ENCODE measurements around the gene LARP4B. TPM values are rescaled to one million over a fixed set of nuclear protein-coding genes. Genes with fewer than 3 reads are reported as not detected.

The LARP4B gene
- polyA plus RNA-seq, 2 of the 4 experiments (the other 2 are of a cell fraction) = 25.5 to 54.2 TPM

DNA sequence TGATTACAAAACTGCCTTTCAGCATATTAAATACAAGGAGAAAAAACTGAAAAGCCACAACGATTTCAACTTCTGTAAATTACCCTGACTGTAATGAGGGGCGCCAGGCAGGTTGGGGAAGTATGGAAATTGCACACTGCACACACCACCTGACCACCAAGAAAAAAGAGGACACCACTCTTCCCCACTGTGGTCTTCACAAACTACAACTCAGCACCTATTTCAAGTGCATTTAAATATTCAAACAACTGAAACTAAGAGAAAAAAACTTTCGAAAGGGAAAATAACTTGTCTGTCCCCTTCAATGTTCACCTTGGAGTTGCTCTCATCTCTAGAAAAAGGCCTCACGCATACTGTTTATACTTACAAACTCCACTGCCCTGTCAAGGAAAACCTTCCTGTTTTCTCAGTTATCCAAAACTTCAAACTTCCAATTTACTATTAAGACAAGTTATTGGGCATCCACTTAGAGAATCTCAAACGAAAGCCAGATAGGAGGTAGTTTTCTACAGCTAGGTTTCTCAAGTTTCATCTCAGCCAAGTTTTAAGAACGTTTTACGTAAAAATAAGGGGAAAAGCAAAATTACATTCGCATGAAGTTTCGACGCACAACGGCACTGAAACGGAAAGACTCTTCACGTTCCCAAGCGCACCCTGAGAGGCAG is 1.4 kb downstream of the LARP4B start:
- 5% methylated on average over 14 of the region's 14 CpGs for WGBS (ENCODE audit: missing lambda C conversion rate)
- TF ChIP-seq MAZ (IDR thresholded peaks at IDR 0.05; ENCODE audit: borderline replicate concordance, low read depth, low read length) (no peak), JUN (IDR thresholded peaks at IDR 0.05) (no peak), ZFP36 (IDR thresholded peaks at IDR 0.05; ENCODE audit: borderline replicate concordance, partially characterized antibody) (no peak), CHD4 (IDR thresholded peaks at IDR 0.05; ENCODE audit: borderline replicate concordance) (no peak)
- no peak for DNase-seq (ENCODE audit: low read depth in 1 of 2, low spot score in 1 of 2)
- H3K4me1 ChIP-seq = peaks cover 49% of the 10 kb centered on the region
- H3K4me2 ChIP-seq = peak overlapping the region; percentile 90
- ChIA-PET CTCF (no interaction called here), POLR2A (interaction anchor here (1.8 kb wide), 1 partner anchor 119 kb away, joined by 7 read pairs; the partner anchor contains the start of gene IDI1)
- FAIRE-seq = no peak
- H3K4me3 ChIP-seq = peak overlapping the region; percentile 99
- no peaks in the 10 kb centered on the region for H3K9me3 ChIP-seq
- H3K27ac ChIP-seq = peak overlapping the region; percentile 98 to 99
- ATAC-seq = no peak

DNA sequence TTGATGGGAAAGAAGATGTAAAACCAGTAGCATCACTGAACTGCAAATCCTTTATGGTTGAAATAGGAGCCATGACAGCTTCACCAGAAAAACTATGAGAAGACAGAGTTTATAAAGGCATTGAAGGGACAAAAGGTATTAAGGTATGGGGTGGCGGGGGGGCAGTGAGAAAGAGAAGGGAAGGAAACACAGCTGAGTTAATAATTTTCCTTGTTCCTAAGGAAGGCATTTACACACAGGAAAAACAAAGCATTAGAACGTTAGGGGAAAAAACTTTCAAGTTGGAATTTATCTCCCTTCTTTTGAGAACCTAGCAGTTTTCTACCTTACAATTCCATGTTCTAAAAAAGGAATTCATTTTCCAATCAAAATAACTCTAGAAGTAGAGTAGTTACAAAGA is 4.4 kb downstream of the LARP4B start:
- ATAC-seq = no peak
- no peaks in the 10 kb centered on the region for H3K9me3 ChIP-seq
- TF ChIP-seq ZC3H11A (IDR thresholded peaks at IDR 0.05) = no peak
- TF ChIP-seq HDAC2 (IDR thresholded peaks at IDR 0.05) = no peak
- TF ChIP-seq, protein P1, sequence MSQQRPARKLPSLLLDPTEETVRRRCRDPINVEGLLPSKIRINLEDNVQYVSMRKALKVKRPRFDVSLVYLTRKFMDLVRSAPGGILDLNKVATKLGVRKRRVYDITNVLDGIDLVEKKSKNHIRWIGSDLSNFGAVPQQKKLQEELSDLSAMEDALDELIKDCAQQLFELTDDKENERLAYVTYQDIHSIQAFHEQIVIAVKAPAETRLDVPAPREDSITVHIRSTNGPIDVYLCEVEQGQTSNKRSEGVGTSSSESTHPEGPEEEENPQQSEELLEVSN (IDR thresholded peaks at IDR 0.05; ENCODE audit: borderline replicate concordance, low read depth) = no peak
- TF ChIP-seq FOSB (CRISPR knock-in tag; IDR thresholded peaks at IDR 0.05) = no peak
- no peak for TF ChIP-seq HOXB5 (CRISPR knock-in tag; IDR thresholded peaks at IDR 0.05)
- TF ChIP-seq FOSL2 (IDR thresholded peaks at IDR 0.05) = no peak
- TF ChIP-seq FOSL2 (CRISPR knock-in tag; IDR thresholded peaks at IDR 0.05) = no peak
- TF ChIP-seq NR3C1 (IDR thresholded peaks at IDR 0.05) = no peak
- TF ChIP-seq HEYL (CRISPR knock-in tag; IDR thresholded peaks at IDR 0.05) = no peak
- no peak for TF ChIP-seq PHF8 (IDR thresholded peaks at IDR 0.05; ENCODE audit: borderline replicate concordance, low read depth)
- TF ChIP-seq EP300 (IDR thresholded peaks at IDR 0.05) = no peak
- no peak for TF ChIP-seq RFX5 (IDR thresholded peaks at IDR 0.05)
- TF ChIP-seq ATOH8 (CRISPR knock-in tag; IDR thresholded peaks at IDR 0.05; ENCODE audit: low read depth) = no peak
- TF ChIP-seq NFE2L2 (conservative IDR thresholded peaks at IDR 0.05; ENCODE audit: low read length) = no peak
- no peak for TF ChIP-seq RCOR1 (IDR thresholded peaks at IDR 0.05; ENCODE audit: low read depth, low read length)
- no peak for TF ChIP-seq EHF (CRISPR knock-in tag; IDR thresholded peaks at IDR 0.05)
- TF ChIP-seq, protein P2, sequence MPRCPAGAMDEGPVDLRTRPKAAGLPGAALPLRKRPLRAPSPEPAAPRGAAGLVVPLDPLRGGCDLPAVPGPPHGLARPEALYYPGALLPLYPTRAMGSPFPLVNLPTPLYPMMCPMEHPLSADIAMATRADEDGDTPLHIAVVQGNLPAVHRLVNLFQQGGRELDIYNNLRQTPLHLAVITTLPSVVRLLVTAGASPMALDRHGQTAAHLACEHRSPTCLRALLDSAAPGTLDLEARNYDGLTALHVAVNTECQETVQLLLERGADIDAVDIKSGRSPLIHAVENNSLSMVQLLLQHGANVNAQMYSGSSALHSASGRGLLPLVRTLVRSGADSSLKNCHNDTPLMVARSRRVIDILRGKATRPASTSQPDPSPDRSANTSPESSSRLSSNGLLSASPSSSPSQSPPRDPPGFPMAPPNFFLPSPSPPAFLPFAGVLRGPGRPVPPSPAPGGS (IDR thresholded peaks at IDR 0.05) = no peak
- peaks cover 40% of the 10 kb centered on the region for H3K4me1 ChIP-seq
- FAIRE-seq = no peak
- H3K4me2 ChIP-seq = 0 out of 3 replicates have a peak overlapping the region, but pooled peaks have one; percentile 5
- H3K27ac ChIP-seq = no peak overlapping the region
- ChIA-PET CTCF (interaction anchor here (1.4 kb wide), 1 partner anchor 12 kb away, joined by 5 read pairs; no protein-coding TSS in a partner anchor), POLR2A (no interaction called here)
- H3K4me3 ChIP-seq = no peak overlapping the region
- 53% methylated on average over 2 of the region's 2 CpGs for WGBS (ENCODE audit: missing lambda C conversion rate)
- DNase-seq (ENCODE audit: low read depth in 1 of 2, low spot score in 1 of 2) = no peak

GRCh38 chr10:926075-926698 is 5.3 kb downstream of the LARP4B start:
- Histone ChIP-seq H3K9me3 (no peaks in the 10 kb centered on the region), H3K4me3 (no peak overlapping the region), H3K4me1 (peaks cover 49% of the 10 kb centered on the region), H3K4me2 (no peak overlapping the region), H3K27ac (no peak overlapping the region)
- no peak for TF ChIP-seq NFE2L2 (conservative IDR thresholded peaks at IDR 0.05; ENCODE audit: low read length)
- TF ChIP-seq, protein P1 (IDR thresholded peaks at IDR 0.05; ENCODE audit: borderline replicate concordance, low read depth) = no peak
- TF ChIP-seq NPAS2 (CRISPR knock-in tag; IDR thresholded peaks at IDR 0.05; ENCODE audit: borderline replicate concordance) = no peak
- no peak for TF ChIP-seq ZC3H11A (IDR thresholded peaks at IDR 0.05)
- TF ChIP-seq CHD2 (IDR thresholded peaks at IDR 0.05; ENCODE audit: low read length, partially characterized antibody) = no peak
- ATAC-seq (0 out of 6 replicates have a peak, but pooled peaks of 1 of the 2 experiments have one; percentile 15), DNase-seq (ENCODE audit: low read depth in 1 of 2, low spot score in 1 of 2) (no peak), FAIRE-seq (no peak)
- POLR2A ChIA-PET = no interaction called here
- WGBS (ENCODE audit: missing lambda C conversion rate) = 62% methylated on average over 4 of the region's 4 CpGs
- CTCF ChIA-PET = interaction anchor here (0.6 to 1.0 kb wide), 3 partner anchors 14 to 137 kb away, joined by 3 read pairs; no protein-coding TSS in a partner anchor

Data from A549 (cell line).